Type B pancreatic cell (in vitro differentiated cells): ENCODE results near the gene MNS1. TPM values are rescaled to one million over a fixed set of nuclear protein-coding genes. Genes with fewer than 3 reads are reported as not detected.

Experiments used
- DNase-seq: peaks from one replicate; pipeline ENCODE4 v3.0.0; 2021; ENCODE audit warnings: mixed read lengths; ENCODE audit not compliant: unreplicated experiment; ENCODE audit errors: extremely low spot score
- H3K27ac Mint-ChIP-seq: 2 replicates; pipeline ENCODE4 v1.8.0; 2021; ENCODE audit warnings: mild to moderate bottlenecking, mixed read lengths
- H3K27me3 Mint-ChIP-seq: 2 replicates; pipeline ENCODE4 v1.8.0; 2021; ENCODE audit warnings: mixed read lengths
- H3K36me3 Mint-ChIP-seq: 2 replicates; pipeline ENCODE4 v1.8.0; 2021; ENCODE audit warnings: mixed read lengths
- H3K4me1 Mint-ChIP-seq: one replicate; pipeline ENCODE4 v1.8.0; 2021; ENCODE audit warnings: mixed read lengths; ENCODE audit not compliant: unreplicated experiment
- H3K4me3 Mint-ChIP-seq: 2 replicates; pipeline ENCODE4 v1.8.0; 2021; ENCODE audit warnings: mild to moderate bottlenecking, mixed read lengths
- H3K9me3 Mint-ChIP-seq: 2 replicates; pipeline ENCODE4 v1.8.0; 2021; ENCODE audit warnings: mixed read lengths
- long read RNA-seq: library from polyadenylated mRNA; unstranded; transcript quantifications from one replicate; pipeline ENCODE4 v2.0.0, GENCODE V29; 2020
- total RNA-seq: library from RNA; stranded (reverse); gene quantifications from 2 replicates; pipeline ENCODE4 v1.2.1, GENCODE V29; 2021; ENCODE audit warnings: low replicate concordance
- TF ChIP-seq, protein P1 (sequence below): fragments of 200-600 bp; sonication (generic); conservative IDR thresholded peaks from 2 replicates; pipeline ENCODE4 v1.5.0; 2021; ENCODE audit warnings: antibody characterized with exemption, mild to moderate bottlenecking

MNS1 gene, protein sequence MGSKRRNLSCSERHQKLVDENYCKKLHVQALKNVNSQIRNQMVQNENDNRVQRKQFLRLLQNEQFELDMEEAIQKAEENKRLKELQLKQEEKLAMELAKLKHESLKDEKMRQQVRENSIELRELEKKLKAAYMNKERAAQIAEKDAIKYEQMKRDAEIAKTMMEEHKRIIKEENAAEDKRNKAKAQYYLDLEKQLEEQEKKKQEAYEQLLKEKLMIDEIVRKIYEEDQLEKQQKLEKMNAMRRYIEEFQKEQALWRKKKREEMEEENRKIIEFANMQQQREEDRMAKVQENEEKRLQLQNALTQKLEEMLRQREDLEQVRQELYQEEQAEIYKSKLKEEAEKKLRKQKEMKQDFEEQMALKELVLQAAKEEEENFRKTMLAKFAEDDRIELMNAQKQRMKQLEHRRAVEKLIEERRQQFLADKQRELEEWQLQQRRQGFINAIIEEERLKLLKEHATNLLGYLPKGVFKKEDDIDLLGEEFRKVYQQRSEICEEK
- total RNA-seq, result 2.9 and 9.0 TPM in 2 replicates
- long read RNA-seq, partial matches to known transcripts, result 1 of 2 reads
- long read RNA-seq, other reads (novel, unspliced or antisense), result 0 of 2 reads

DNA sequence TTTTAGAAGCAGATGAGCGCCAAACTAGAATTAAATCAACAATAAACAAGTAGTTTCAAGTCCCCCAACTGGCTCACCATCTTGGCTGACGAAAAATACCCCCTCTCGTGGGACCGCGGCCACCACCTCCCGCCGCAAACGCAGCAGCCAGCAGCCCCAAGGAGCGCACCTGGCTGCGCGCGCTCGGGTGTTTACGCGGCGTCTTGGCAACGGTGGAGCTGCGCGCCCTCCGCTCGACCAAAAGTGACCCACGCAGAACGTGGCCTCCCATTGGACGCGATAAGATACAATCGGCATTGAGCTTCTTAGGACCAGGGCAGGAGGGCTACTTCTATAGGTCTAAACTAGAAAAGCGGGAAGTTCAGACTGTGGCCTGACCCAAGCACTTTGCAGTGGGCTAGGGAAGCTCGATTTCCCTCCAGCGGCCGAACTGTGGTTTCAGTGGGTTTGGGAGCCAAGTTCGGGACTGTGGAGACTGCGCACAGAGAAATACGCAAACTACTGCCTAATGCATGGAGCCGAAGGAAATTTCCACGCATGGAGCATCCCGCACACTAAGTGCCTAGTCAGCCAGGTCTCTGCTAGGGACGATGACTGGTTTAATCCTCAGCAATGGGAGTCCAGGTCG is at the start of gene MNS1:
TSS of gene MNS1 (minus strand) at position 245 of the 628 bp plus-strand sequence. CDS start at position 80, 165 bp downstream.
- peak within 1 kb of the TSS; percentile 100 for H3K4me3 Mint-ChIP-seq
- TF ChIP-seq, protein P1, sequence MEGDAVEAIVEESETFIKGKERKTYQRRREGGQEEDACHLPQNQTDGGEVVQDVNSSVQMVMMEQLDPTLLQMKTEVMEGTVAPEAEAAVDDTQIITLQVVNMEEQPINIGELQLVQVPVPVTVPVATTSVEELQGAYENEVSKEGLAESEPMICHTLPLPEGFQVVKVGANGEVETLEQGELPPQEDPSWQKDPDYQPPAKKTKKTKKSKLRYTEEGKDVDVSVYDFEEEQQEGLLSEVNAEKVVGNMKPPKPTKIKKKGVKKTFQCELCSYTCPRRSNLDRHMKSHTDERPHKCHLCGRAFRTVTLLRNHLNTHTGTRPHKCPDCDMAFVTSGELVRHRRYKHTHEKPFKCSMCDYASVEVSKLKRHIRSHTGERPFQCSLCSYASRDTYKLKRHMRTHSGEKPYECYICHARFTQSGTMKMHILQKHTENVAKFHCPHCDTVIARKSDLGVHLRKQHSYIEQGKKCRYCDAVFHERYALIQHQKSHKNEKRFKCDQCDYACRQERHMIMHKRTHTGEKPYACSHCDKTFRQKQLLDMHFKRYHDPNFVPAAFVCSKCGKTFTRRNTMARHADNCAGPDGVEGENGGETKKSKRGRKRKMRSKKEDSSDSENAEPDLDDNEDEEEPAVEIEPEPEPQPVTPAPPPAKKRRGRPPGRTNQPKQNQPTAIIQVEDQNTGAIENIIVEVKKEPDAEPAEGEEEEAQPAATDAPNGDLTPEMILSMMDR, result no peak
- no peaks in the 10 kb centered on the region for H3K9me3 Mint-ChIP-seq
- H3K27me3 Mint-ChIP-seq, result peaks cover 15% of the 10 kb centered on the region
- no peaks in the 10 kb centered on the region for H3K36me3 Mint-ChIP-seq
- H3K27ac Mint-ChIP-seq, result peak within 1 kb of the TSS; percentile 93
- peaks cover 12% of the 10 kb centered on the region for H3K4me1 Mint-ChIP-seq
- DNase-seq, result peak; percentile 89

DNA sequence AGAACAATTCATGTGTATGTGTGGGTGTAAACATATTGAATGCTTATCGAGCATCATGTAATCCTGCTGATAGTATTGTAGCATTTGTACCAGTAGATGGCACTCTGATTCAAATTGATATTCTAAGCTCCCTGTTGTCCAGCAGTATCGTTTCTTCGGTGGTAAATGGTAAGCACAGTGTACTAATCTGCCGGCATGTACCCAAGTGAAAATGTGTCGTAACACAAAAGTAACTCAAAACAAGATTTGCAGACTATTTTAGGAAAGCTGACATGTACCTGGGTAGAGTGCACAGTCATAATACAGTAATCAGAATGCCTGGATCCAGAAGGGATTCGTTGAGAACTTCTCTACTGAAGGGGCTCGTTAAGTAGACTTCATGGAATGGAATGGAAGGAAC is 31.7 kb upstream of the MNS1 start:
- no peak overlapping the region for H3K27ac Mint-ChIP-seq
- H3K9me3 Mint-ChIP-seq, result peaks cover 4% of the 10 kb centered on the region
- DNase-seq, result no peak
- H3K4me3 Mint-ChIP-seq, result peak overlapping the region; percentile 31
- H3K27me3 Mint-ChIP-seq, result peaks cover 10% of the 10 kb centered on the region
- TF ChIP-seq, protein P1, result peak; percentile 87
- H3K36me3 Mint-ChIP-seq, result no peaks in the 10 kb centered on the region
- H3K4me1 Mint-ChIP-seq, result peaks cover 11% of the 10 kb centered on the region

DNA sequence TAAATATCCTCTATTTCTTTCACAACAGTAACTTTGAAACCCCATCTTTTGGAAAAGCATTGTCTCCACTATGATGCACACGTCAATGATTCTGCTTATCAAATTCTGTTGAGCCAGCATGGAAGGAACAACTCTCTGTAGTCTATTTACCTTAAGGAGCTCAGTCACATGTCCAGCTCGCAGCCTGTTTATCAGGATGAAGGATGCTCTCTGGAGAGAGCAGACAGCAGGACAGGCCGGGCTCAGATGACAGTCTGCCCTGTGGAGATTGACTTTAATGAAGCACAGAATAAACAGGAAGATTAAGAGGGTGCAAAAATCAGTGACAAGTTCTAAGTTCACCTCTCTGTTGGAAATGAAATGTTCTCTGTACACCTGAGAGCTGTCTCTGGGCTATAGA is 30.6 kb upstream of the MNS1 start:
- H3K9me3 Mint-ChIP-seq, result peaks cover 4% of the 10 kb centered on the region
- DNase-seq, result no peak

DNA sequence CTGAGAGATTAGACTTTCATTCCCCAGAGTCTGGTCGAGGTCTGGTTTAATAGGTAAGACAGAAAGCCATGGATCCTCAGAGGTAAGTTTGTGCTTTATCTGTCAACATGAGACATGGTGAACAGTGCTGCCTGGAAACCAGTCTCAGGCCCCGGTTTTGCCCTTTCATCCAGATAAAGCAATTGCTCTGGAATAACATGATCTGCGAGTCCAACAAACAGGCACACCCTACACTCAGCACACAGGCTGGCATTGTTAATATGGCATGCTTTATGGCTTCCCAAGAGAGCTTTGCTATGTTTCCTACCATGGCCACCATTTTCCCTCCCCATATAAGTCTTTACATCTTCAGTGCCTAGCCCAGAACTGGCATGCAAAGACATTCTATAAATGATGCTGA is 30.1 kb upstream of the MNS1 start:
- DNase-seq, result no peak
- TF ChIP-seq, protein P1, result no peak
- H3K4me3 Mint-ChIP-seq, result no peak overlapping the region
- peaks cover 11% of the 10 kb centered on the region for H3K4me1 Mint-ChIP-seq
- no peaks in the 10 kb centered on the region for H3K36me3 Mint-ChIP-seq
- peaks cover 4% of the 10 kb centered on the region for H3K9me3 Mint-ChIP-seq
- peaks cover 12% of the 10 kb centered on the region for H3K27me3 Mint-ChIP-seq
- H3K27ac Mint-ChIP-seq, result no peak overlapping the region

More for the DNA sequence above, 30.6 kb upstream of the MNS1 start:
- Mint-ChIP-seq H3K27me3 (peaks cover 12% of the 10 kb centered on the region), H3K27ac (no peak overlapping the region), H3K4me1 (peaks cover 11% of the 10 kb centered on the region), H3K4me3 (no peak overlapping the region), H3K36me3 (no peaks in the 10 kb centered on the region)
- TF ChIP-seq, protein P1, result no peak

DNA sequence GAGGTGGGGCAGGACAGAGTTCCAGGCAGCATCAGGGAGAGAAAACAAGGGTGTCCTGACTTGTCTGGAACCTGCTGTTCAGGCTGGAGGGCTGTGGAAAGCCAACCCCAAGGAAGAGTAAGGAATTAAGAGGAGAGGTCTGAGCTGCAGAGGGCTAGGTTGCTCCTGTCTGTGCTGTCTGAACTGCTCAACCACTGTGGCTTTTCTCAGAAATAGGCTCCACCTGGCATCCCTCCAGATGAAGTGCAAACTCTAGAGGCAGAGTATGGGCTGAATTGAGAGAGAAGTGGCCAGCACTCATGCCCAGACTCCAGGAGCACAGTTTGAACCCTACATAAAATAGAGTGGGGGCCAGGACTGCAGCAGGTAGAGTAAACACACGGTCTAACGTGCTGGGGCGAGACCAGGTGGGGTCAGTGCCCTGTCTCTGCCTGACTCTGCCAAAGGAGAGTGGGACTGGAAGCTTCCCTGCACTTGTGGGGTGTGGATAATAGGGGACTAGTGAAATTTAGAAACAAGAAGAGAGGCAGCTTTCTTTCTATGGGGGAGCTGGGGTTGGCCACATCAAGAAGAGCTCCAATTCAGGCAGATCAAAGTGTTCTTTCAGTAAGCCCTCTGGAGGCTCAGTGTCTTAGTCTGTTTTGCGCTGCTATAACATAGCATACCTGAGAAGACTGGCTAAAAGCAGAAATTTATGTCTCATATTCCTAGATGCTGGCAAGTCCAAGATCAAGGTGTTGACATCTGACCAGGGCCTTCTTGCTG is 28.0 kb upstream of the MNS1 start:
- H3K36me3 Mint-ChIP-seq, result no peaks in the 10 kb centered on the region
- H3K9me3 Mint-ChIP-seq, result peaks cover 4% of the 10 kb centered on the region
- peaks cover 12% of the 10 kb centered on the region for H3K27me3 Mint-ChIP-seq
- H3K4me1 Mint-ChIP-seq, result peaks cover 11% of the 10 kb centered on the region
- H3K4me3 Mint-ChIP-seq, result no peak overlapping the region
- no peak overlapping the region for H3K27ac Mint-ChIP-seq
- DNase-seq, result no peak
- TF ChIP-seq, protein P1, result no peak
